ENCODE measurements around the gene MORN1. TPM values are rescaled to one million over a fixed set of nuclear protein-coding genes. Genes with fewer than 3 reads are reported as not detected.

The MORN1 gene
- total and polyA plus RNA-seq, 10 of the 15 experiments (the other 5 are each of a cell fraction or from before 2014, with no cell fraction given): 0.76 to 7.9 (median 5.5) TPM

- Histone ChIP-seq H2AFZ (ENCODE audit: control insufficient read depth, low read depth, low read length) (no peak overlapping the region), H3K27ac (ENCODE audit: control insufficient read depth, insufficient read depth) (no peak overlapping the region), H3K79me2 (ENCODE audit: control insufficient read depth, insufficient read depth, low read length) (no peaks in the 10 kb centered on the region), H3K4me1 (ENCODE audit: control insufficient read depth, insufficient read depth, low read length) (no peaks in the 10 kb centered on the region), H4K20me1 (ENCODE audit: control insufficient read depth, insufficient read depth) (no peaks in the 10 kb centered on the region), H3K27me3 (replicated peaks in 1 of 2; ENCODE audit: control insufficient read depth in 2 of 2, insufficient read depth in 2 of 2, low read length in 1 of 2) (no peaks in the 10 kb centered on the region; a peak in 1 of 4 replicates), H3K9ac (ENCODE audit: control insufficient read depth, insufficient read depth, low read length) (no peak overlapping the region), H3K4me2 (ENCODE audit: control insufficient read depth, insufficient read depth) (no peak overlapping the region), H3K36me3 (ENCODE audit: control insufficient read depth in 2 of 2, insufficient read depth in 2 of 2, low read length in 1 of 2) (no peaks in the 10 kb centered on the region), H3K9me3 (replicated peaks; ENCODE audit: control insufficient read depth, insufficient read depth, low read length) (no peaks in the 10 kb centered on the region), H3K4me3 (no peak overlapping the region)
- RAD21 ChIA-PET (ENCODE audit: unreplicated experiment): no interaction called here
- WGBS (ENCODE audit: insufficient coverage, insufficient replicate concordance, low lambda C conversion rate, missing lambda C conversion rate): 48% methylated on average over 39 of the region's 39 CpGs
- FAIRE-seq (no peak), DNase-seq (ENCODE audit: low read depth, low spot score) (no peak), ATAC-seq (no peak)
- POLR2A ChIA-PET: no interaction called here
- CTCF ChIA-PET: interaction anchor here (0.6 kb wide), 1 partner anchor 61 kb away, joined by 3 read pairs; no protein-coding TSS in a partner anchor
- SMC1A ChIA-PET (ENCODE audit: uncharacterized antibody, unreplicated experiment): no interaction called here
- in situ Hi-C loops (cut with MboI): no loop called here
- BruUV-seq (replicated peaks): no TSS peak
- intact Hi-C loops (cut with micrococcal nuclease; ENCODE audit: unreplicated experiment): no loop called here
- TF ChIP-seq SP1 (IDR thresholded peaks at IDR 0.05; ENCODE audit: low read depth, low read length) (no peak), NKRF (conservative IDR thresholded peaks at IDR 0.05) (no peak), NR2F1 (conservative IDR thresholded peaks at IDR 0.05) (no peak), MTA3 (IDR thresholded peaks at IDR 0.05; ENCODE audit: borderline replicate concordance, low read length) (no peak), ZBTB40 (IDR thresholded peaks at IDR 0.05; ENCODE audit: borderline replicate concordance) (no peak), POLR2AphosphoS2 (IDR thresholded peaks at IDR 0.05; ENCODE audit: low read depth, low read length) (no peak), RELA (IDR thresholded peaks at IDR 0.05; ENCODE audit: borderline replicate concordance, partially characterized antibody) (no peak), SUZ12 (IDR thresholded peaks at IDR 0.05; ENCODE audit: unreplicated experiment) (no peak), ZBTB11 (CRISPR knock-in tag; IDR thresholded peaks at IDR 0.05) (no peak), RAD21 (IDR thresholded peaks at IDR 0.05; ENCODE audit: insufficient read depth, low read depth, low read length) (no peak), ZNF384 (IDR thresholded peaks at IDR 0.05; ENCODE audit: borderline replicate concordance, low read depth, low read length) (no peak), ASH2L (IDR thresholded peaks at IDR 0.05; ENCODE audit: borderline replicate concordance, low read depth) (no peak), BACH1 (IDR thresholded peaks at IDR 0.05; ENCODE audit: borderline replicate concordance) (no peak)
Observed at GRCh38 chr1:2343023-2343935, 48.1 kb downstream of the MORN1 start.

Measured in GM12878 (cell line).